ENCODE measurements around the gene SLK.

The SLK gene

DNA sequence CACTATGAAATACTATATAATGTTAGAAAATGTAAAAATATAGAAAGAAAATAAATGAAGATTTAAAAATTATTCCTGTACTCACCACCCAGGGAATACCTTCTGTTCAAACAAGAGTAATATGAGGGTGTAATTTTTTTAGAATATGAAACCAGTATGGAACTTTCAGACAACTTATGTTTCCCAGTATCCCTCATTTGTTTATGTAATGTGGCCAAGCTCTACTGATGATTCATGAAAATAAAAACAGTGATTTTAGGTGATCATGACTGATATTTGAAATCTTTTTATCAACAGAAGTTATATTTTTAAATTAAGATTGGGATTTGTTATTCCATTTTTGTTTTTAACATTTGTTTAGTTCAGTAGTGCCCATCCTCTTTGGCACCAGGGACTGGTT is 18.8 kb downstream of the SLK start:
- no peaks in the 10 kb centered on the region for H3K9me3 ChIP-seq (ENCODE audit: insufficient read depth, low read length)
- no peak for TF ChIP-seq YY1 (IDR thresholded peaks at IDR 0.05; ENCODE audit: insufficient read depth, insufficient read length)
- TF ChIP-seq ZNF274 (IDR thresholded peaks at IDR 0.05; ENCODE audit: low read depth, low read length), result no peak
- no peak for TF ChIP-seq SUZ12 (IDR thresholded peaks at IDR 0.05; ENCODE audit: extremely low read depth, insufficient read depth, insufficient read length)
- no peaks in the 10 kb centered on the region for H3K36me3 ChIP-seq (ENCODE audit: insufficient read depth, insufficient read length, low read length)
- DNase-seq (ENCODE audit: low read depth, low spot score), result no peak
- no peaks in the 10 kb centered on the region for H3K4me1 ChIP-seq (ENCODE audit: insufficient read depth, insufficient read length)
- H3K9ac ChIP-seq (ENCODE audit: insufficient read length, low read depth), result no peak overlapping the region
- no peaks in the 10 kb centered on the region for H3K27me3 ChIP-seq (ENCODE audit: insufficient read depth, insufficient read length)
- H3K4me3 ChIP-seq (ENCODE audit: insufficient read length, low read depth), result no peak overlapping the region

DNA sequence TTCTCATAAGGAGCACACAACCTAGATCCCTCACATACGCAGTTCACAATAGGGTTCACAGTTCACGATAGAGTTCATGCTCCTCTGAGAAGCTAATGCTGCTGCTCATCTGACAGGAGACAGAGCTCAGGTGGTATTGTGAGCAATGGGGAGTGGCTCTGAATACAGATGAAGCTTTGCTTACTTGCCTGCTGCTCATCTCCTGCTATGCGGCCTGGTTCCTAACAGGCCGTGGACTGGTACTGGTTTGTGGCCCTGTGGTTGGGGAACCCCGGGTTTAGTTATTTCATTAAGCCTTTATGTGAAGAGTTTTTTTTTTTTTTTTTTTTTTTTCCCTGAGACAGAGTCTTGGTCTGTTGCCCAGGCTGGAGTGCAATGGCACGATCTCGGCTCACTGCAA is 19.4 kb downstream of the SLK start:
- no peak for DNase-seq (ENCODE audit: low read depth, low spot score)
- Histone ChIP-seq H3K27me3 (ENCODE audit: insufficient read depth, insufficient read length) (no peaks in the 10 kb centered on the region), H3K36me3 (ENCODE audit: insufficient read depth, insufficient read length, low read length) (no peaks in the 10 kb centered on the region), H3K4me1 (ENCODE audit: insufficient read depth, insufficient read length) (no peaks in the 10 kb centered on the region), H3K9me3 (ENCODE audit: insufficient read depth, low read length) (no peaks in the 10 kb centered on the region), H3K9ac (ENCODE audit: insufficient read length, low read depth) (no peak overlapping the region), H3K4me3 (ENCODE audit: insufficient read length, low read depth) (no peak overlapping the region)
- TF ChIP-seq ZNF274 (IDR thresholded peaks at IDR 0.05; ENCODE audit: low read depth, low read length), result no peak
- TF ChIP-seq SUZ12 (IDR thresholded peaks at IDR 0.05; ENCODE audit: extremely low read depth, insufficient read depth, insufficient read length), result no peak
- TF ChIP-seq YY1 (IDR thresholded peaks at IDR 0.05; ENCODE audit: insufficient read depth, insufficient read length), result no peak

DNA sequence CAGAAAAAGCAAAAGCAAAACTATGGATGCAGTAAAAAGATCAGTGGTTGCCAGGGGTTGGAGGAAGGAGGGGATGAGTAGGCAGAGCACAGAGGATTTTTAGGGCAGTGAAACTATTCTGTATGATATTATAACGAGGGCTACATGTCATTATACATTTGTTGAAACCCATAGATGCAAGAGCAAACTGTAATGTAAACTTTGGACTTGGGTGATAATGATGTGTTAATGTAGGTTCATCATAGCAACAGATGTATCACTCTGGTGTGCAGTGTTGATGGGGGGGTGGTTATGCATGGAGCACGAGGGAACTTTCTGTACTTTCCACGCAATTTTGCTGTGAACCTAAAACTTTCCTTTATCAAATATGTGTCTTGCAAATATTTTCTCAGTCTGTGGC is 23.2 kb downstream of the SLK start:
- H3K9ac ChIP-seq (ENCODE audit: insufficient read length, low read depth), result no peak overlapping the region
- H3K4me3 ChIP-seq (ENCODE audit: insufficient read length, low read depth), result no peak overlapping the region
- H3K4me1 ChIP-seq (ENCODE audit: insufficient read depth, insufficient read length), result no peaks in the 10 kb centered on the region
- no peaks in the 10 kb centered on the region for H3K9me3 ChIP-seq (ENCODE audit: insufficient read depth, low read length)
- no peaks in the 10 kb centered on the region for H3K27me3 ChIP-seq (ENCODE audit: insufficient read depth, insufficient read length)
- peaks cover 4% of the 10 kb centered on the region for H3K36me3 ChIP-seq (ENCODE audit: insufficient read depth, insufficient read length, low read length)
- TF ChIP-seq SUZ12 (IDR thresholded peaks at IDR 0.05; ENCODE audit: extremely low read depth, insufficient read depth, insufficient read length), result no peak
- TF ChIP-seq ZNF274 (IDR thresholded peaks at IDR 0.05; ENCODE audit: low read depth, low read length), result no peak
- TF ChIP-seq YY1 (IDR thresholded peaks at IDR 0.05; ENCODE audit: insufficient read depth, insufficient read length), result no peak
- no peak for DNase-seq (ENCODE audit: low read depth, low spot score)

DNA sequence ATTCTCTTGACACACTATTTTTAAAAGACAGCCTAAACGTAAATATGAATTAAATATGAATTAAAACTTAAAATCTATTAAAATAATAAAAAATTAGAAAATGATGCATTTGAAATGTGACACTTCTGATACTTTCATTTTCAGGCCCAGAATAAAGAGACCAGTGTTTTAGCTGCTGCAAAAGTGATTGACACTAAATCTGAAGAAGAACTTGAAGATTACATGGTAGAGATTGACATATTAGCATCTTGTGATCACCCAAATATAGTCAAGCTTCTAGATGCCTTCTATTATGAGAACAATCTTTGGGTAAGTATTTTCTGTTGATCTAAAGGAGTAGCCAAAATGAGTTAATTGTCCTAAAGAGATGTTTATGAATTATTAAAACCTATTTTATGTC is 23.6 kb downstream of the SLK start:
- no peaks in the 10 kb centered on the region for H3K9me3 ChIP-seq (ENCODE audit: insufficient read depth, low read length)
- DNase-seq (ENCODE audit: low read depth, low spot score), result no peak
- no peaks in the 10 kb centered on the region for H3K4me1 ChIP-seq (ENCODE audit: insufficient read depth, insufficient read length)
- TF ChIP-seq YY1 (IDR thresholded peaks at IDR 0.05; ENCODE audit: insufficient read depth, insufficient read length), result no peak
- no peak for TF ChIP-seq ZNF274 (IDR thresholded peaks at IDR 0.05; ENCODE audit: low read depth, low read length)
- TF ChIP-seq SUZ12 (IDR thresholded peaks at IDR 0.05; ENCODE audit: extremely low read depth, insufficient read depth, insufficient read length), result no peak
- H3K4me3 ChIP-seq (ENCODE audit: insufficient read length, low read depth), result no peak overlapping the region
- no peak overlapping the region for H3K9ac ChIP-seq (ENCODE audit: insufficient read length, low read depth)
- H3K27me3 ChIP-seq (ENCODE audit: insufficient read depth, insufficient read length), result no peaks in the 10 kb centered on the region
- peaks cover 4% of the 10 kb centered on the region for H3K36me3 ChIP-seq (ENCODE audit: insufficient read depth, insufficient read length, low read length)

DNA sequence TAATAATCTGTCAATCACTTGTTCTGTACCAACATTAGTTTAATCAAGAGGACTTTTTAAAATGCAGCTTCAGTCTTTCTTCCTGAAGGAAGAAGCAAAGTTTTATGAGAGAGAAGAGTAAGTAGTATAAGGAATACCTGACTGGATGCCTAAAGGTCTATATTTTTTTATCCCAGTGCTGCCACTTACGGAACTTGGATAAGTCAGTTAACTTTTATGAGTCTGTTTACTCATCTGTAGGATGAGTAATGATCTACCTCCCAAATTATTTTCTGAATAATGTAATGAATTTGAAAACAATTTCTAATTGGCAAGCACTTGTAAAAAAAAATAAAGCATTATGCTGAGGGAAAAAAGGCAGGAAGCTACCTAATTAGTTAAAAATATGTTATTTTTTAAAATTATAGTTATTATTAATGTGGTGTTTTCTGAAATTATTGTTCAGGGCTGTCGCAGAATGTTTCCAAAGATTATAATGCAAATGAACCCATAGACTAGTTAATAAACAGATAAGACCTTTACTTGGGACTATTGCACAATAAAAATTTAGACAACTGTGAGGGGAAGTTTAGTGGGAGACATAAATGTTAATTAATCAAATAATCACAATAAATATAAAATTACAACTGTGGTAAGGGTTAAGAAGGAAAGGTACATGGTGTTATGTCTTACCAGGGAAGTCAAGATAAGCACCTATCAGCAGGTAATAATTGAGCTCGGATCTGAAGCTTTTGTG is 24.6 kb downstream of the SLK start:
- no peak for DNase-seq (ENCODE audit: low read depth, low spot score)
- Histone ChIP-seq H3K27me3 (ENCODE audit: insufficient read depth, insufficient read length) (no peaks in the 10 kb centered on the region), H3K36me3 (ENCODE audit: insufficient read depth, insufficient read length, low read length) (peaks cover 4% of the 10 kb centered on the region), H3K9me3 (ENCODE audit: insufficient read depth, low read length) (no peaks in the 10 kb centered on the region), H3K4me3 (ENCODE audit: insufficient read length, low read depth) (no peak overlapping the region), H3K4me1 (ENCODE audit: insufficient read depth, insufficient read length) (no peaks in the 10 kb centered on the region), H3K9ac (ENCODE audit: insufficient read length, low read depth) (no peak overlapping the region)
- no peak for TF ChIP-seq SUZ12 (IDR thresholded peaks at IDR 0.05; ENCODE audit: extremely low read depth, insufficient read depth, insufficient read length)
- no peak for TF ChIP-seq YY1 (IDR thresholded peaks at IDR 0.05; ENCODE audit: insufficient read depth, insufficient read length)
- TF ChIP-seq ZNF274 (IDR thresholded peaks at IDR 0.05; ENCODE audit: low read depth, low read length), result no peak

DNA sequence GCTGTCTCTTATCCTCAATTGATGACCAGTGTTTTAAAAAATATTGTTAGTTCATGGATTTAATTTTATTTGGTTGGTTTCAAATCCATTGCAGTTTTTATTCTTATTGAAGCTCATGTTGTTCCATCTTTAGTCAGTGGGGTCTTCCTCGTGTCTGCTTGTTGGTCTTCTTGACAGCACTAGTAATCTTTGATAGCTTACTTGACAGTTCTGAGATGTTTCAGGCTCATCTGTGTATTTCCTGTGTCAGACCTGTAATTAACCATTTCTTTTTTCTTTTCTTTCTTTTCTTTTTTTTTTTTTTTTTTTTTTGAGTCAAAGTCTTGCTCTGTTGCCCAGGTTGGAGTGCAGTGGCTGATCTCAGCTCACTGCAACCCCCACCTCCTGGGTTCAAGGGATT is 28.2 kb downstream of the SLK start:
- Histone ChIP-seq H3K9me3 (ENCODE audit: insufficient read depth, low read length) (no peaks in the 10 kb centered on the region), H3K27me3 (ENCODE audit: insufficient read depth, insufficient read length) (no peaks in the 10 kb centered on the region), H3K4me1 (ENCODE audit: insufficient read depth, insufficient read length) (no peaks in the 10 kb centered on the region), H3K4me3 (ENCODE audit: insufficient read length, low read depth) (no peak overlapping the region), H3K9ac (ENCODE audit: insufficient read length, low read depth) (no peak overlapping the region), H3K36me3 (ENCODE audit: insufficient read depth, insufficient read length, low read length) (peaks cover 19% of the 10 kb centered on the region)
- no peak for DNase-seq (ENCODE audit: low read depth, low spot score)
- TF ChIP-seq ZNF274 (IDR thresholded peaks at IDR 0.05; ENCODE audit: low read depth, low read length) (no peak), SUZ12 (IDR thresholded peaks at IDR 0.05; ENCODE audit: extremely low read depth, insufficient read depth, insufficient read length) (no peak), YY1 (IDR thresholded peaks at IDR 0.05; ENCODE audit: insufficient read depth, insufficient read length) (no peak)

DNA sequence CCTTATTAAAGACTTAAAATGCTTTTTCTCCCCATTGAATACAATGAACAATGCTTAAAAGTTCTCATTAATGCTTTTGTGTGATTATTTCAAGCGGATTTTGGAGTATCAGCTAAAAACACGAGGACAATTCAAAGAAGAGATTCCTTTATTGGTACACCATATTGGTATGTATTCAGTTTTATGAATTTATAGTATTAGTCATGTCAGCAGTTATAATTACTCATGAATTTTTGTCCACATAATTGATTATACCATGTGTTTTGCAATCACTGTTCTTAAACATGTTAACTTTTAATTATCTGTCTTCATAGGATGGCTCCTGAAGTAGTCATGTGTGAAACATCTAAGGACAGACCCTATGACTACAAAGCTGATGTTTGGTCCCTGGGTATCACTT is 31.9 kb downstream of the SLK start:
- Histone ChIP-seq H3K4me3 (ENCODE audit: insufficient read length, low read depth) (no peak overlapping the region), H3K27me3 (ENCODE audit: insufficient read depth, insufficient read length) (no peaks in the 10 kb centered on the region), H3K4me1 (ENCODE audit: insufficient read depth, insufficient read length) (no peaks in the 10 kb centered on the region), H3K36me3 (ENCODE audit: insufficient read depth, insufficient read length, low read length) (peaks cover 30% of the 10 kb centered on the region), H3K9me3 (ENCODE audit: insufficient read depth, low read length) (no peaks in the 10 kb centered on the region), H3K9ac (ENCODE audit: insufficient read length, low read depth) (no peak overlapping the region)
- TF ChIP-seq SUZ12 (IDR thresholded peaks at IDR 0.05; ENCODE audit: extremely low read depth, insufficient read depth, insufficient read length) (no peak), YY1 (IDR thresholded peaks at IDR 0.05; ENCODE audit: insufficient read depth, insufficient read length) (no peak), ZNF274 (IDR thresholded peaks at IDR 0.05; ENCODE audit: low read depth, low read length) (no peak)
- no peak for DNase-seq (ENCODE audit: low read depth, low spot score)
